Transverse colon (tissue), 4 donors: ENCODE data around the gene MED27. TPM values are rescaled to one million over a fixed set of nuclear protein-coding genes. Genes with fewer than 3 reads are reported as not detected.

Source experiments
- DNase-seq: peaks from one replicate; pipeline ENCODE4 v3.0.0-alpha.2; 2019
- H3K27ac ChIP-seq, 4 donors: fragments of 200-600 bp; sonication (generic); 2 replicates each; pipeline ENCODE4 v1.5.1; 2016 to 2018; ENCODE audit warnings: inconsistent platforms in 4 of 4
- H3K27me3 ChIP-seq: fragments of 200-600 bp; sonication (generic); 2 replicates; pipeline ENCODE4 v1.5.1; 2017; ENCODE audit warnings: inconsistent platforms
- H3K36me3 ChIP-seq, 4 donors: fragments of 200-600 bp; sonication (generic); 2 replicates each; pipeline ENCODE4 v1.5.1; 2017 to 2019; ENCODE audit warnings: inconsistent platforms in 4 of 4
- H3K4me1 ChIP-seq, 4 donors: fragments of 200-600 bp; sonication (generic); 2 replicates each; pipeline ENCODE4 v1.5.1; 2017 to 2020; ENCODE audit warnings: inconsistent platforms in 4 of 4
- H3K4me3 ChIP-seq, 4 donors: fragments of 200-600 bp; sonication (generic); 1 replicate in 1 of 4; 2 replicates in 3 of 4; pipeline versions ENCODE4 v1.5.1 to v1.6.1; 2017 to 2019; ENCODE audit warnings: inconsistent platforms in 4 of 4
- H3K9me3 ChIP-seq, 2 donors: fragments of 200-600 bp; sonication (generic); 2 replicates each; pipeline ENCODE4 v1.5.1; 2017 to 2019; ENCODE audit warnings: inconsistent platforms in 2 of 2
- CTCF ChIP-seq, 5 experiments: fragments of 200-600 bp in 3 of 5; fragments of 450-650 bp in 2 of 5; sonication (generic) in 3 of 5; IDR thresholded peaks; 1 replicate in 2 of 5; 2 replicates in 3 of 5; pipeline ENCODE4 v1.5.1; 2016 to 2017; ENCODE audit warnings: antibody characterized with exemption in 5 of 5, inconsistent platforms in 3 of 5, mild to moderate bottlenecking in 2 of 5, moderate library complexity in 1 of 5
- EP300 ChIP-seq: sonication (generic); formaldehyde crosslinking; IDR thresholded peaks from one replicate; pipeline ENCODE4 v1.6.1; 2017; ENCODE audit warnings: antibody characterized with exemption, low read depth
- POLR2A ChIP-seq: fragments of 450-650 bp; IDR thresholded peaks from one replicate; pipeline ENCODE4 v1.6.1; 2016; ENCODE audit warnings: antibody characterized with exemption, mild to moderate bottlenecking, moderate library complexity
- POLR2AphosphoS5 ChIP-seq, 3 donors: sonication (generic); formaldehyde crosslinking; IDR thresholded peaks; one replicate each; pipeline ENCODE4 v1.6.1; 2016; ENCODE audit warnings: antibody characterized with exemption in 3 of 3
- WGBS, 2 donors: methylation state at CpG; one replicate each; pipeline ENCODE4 v1.1.5; 2018; ENCODE audit warnings: low coverage in 1 of 2; 5-methylcytosine and 5-hydroxymethylcytosine counted together
- in situ Hi-C, 4 donors: fragments of 200-750 bp; cut with MboI; loops; one replicate each; pipeline versions ENCODE4 v1.15.0 to v1.15.1; 2017; ENCODE audit warnings: low sequenced_read_pairs in 3 of 4, low pct_ligation_motif_present in 1 of 4, low pct_unique_long_range_greater_than_20kb in 1 of 4
- intact Hi-C: fragments of 100-400 bp; cut with DNase I; formaldehyde crosslinking; loops from one replicate; pipeline ENCODE4 v1.15.1; 2023; ENCODE audit warnings: low total_unique reads
- total RNA-seq, 4 donors: library from RNA; depleted of rRNA; stranded (reverse); fragments of >200 nt; gene quantifications; one replicate each; pipeline ENCODE4 v1.1.0, GENCODE V29; 2016

MED27 gene
- total RNA-seq, 4 donors from 2014 or later: 2.6 to 12.6 (median 7.1) TPM

- WGBS, 2 donors: 97 to 100% methylated on average over 4 to 12 of the region's 12 CpGs
- no peaks in the 10 kb centered on the region for H3K4me1 ChIP-seq
- no peaks in the 10 kb centered on the region for H3K36me3 ChIP-seq
- intact Hi-C loops (no loop called here), in situ Hi-C loops (no loop called here)
- H3K4me3 ChIP-seq: no peak overlapping the region
- TF ChIP-seq CTCF (IDR thresholded peaks at IDR 0.05) (no peak), POLR2A (no peak), EP300 (no peak), POLR2AphosphoS5 (IDR thresholded peaks at IDR 0.05) (no peak)
- DNase-seq: no peak
- no peak overlapping the region for H3K27ac ChIP-seq
- no peaks in the 10 kb centered on the region for H3K27me3 ChIP-seq
- H3K9me3 ChIP-seq: no peaks in the 10 kb centered on the region
Measured at GRCh38 chr9:131870156-131870555, 209.5 kb downstream of the MED27 start.

- Histone ChIP-seq H3K27me3 (no peaks in the 10 kb centered on the region), H3K36me3 (no peaks in the 10 kb centered on the region), H3K4me1 (no peaks in the 10 kb centered on the region), H3K9me3 (no peaks in the 10 kb centered on the region), H3K4me3 (no peak overlapping the region), H3K27ac (no peak overlapping the region)
- no peak for TF ChIP-seq POLR2A
- TF ChIP-seq EP300: no peak
- no peak for TF ChIP-seq CTCF (IDR thresholded peaks at IDR 0.05)
- TF ChIP-seq POLR2AphosphoS5 (IDR thresholded peaks at IDR 0.05): no peak
- 92% methylated on average over 8 of the region's 8 CpGs for WGBS, 2 donors
- intact Hi-C loops (no loop called here), in situ Hi-C loops (no loop called here)
- no peak for DNase-seq
Measured at GRCh38 chr9:131869348-131869747, 210.3 kb downstream of the MED27 start.

GRCh38 chr9:131868766-131869165, 210.9 kb downstream of the MED27 start:
- in situ Hi-C loops: no loop called here
- no peak for DNase-seq
- Histone ChIP-seq H3K4me3 (no peak overlapping the region), H3K36me3 (no peaks in the 10 kb centered on the region), H3K27me3 (no peaks in the 10 kb centered on the region), H3K9me3 (no peaks in the 10 kb centered on the region), H3K4me1 (no peaks in the 10 kb centered on the region), H3K27ac (no peak overlapping the region)
- 81 to 90% methylated on average over 2 to 10 of the region's 10 CpGs for WGBS, 2 donors
- intact Hi-C loops: no loop called here
- no peak for TF ChIP-seq EP300
- no peak for TF ChIP-seq POLR2AphosphoS5 (IDR thresholded peaks at IDR 0.05)
- no peak for TF ChIP-seq POLR2A
- TF ChIP-seq CTCF (IDR thresholded peaks at IDR 0.05): no peak

- Histone ChIP-seq H3K27me3 (no peaks in the 10 kb centered on the region), H3K36me3 (no peaks in the 10 kb centered on the region), H3K4me1 (no peaks in the 10 kb centered on the region), H3K4me3 (no peak overlapping the region), H3K27ac (no peak overlapping the region), H3K9me3 (no peaks in the 10 kb centered on the region)
- DNase-seq: no peak
- no peak for TF ChIP-seq EP300
- no peak for TF ChIP-seq POLR2A
- TF ChIP-seq CTCF (IDR thresholded peaks at IDR 0.05): no peak
- TF ChIP-seq POLR2AphosphoS5 (IDR thresholded peaks at IDR 0.05): no peak
- in situ Hi-C loops: no loop called here
- intact Hi-C loops: no loop called here
- 93 to 100% methylated on average over 1 to 6 of the region's 6 CpGs for whole genome bisulfite sequencing, 2 donors
Measured at GRCh38 chr9:131867611-131868192, 212.0 kb downstream of the MED27 start.
